IPS-18c (cell line): ENCODE results near the gene CAAP1.
"Not testable (repeated sequence)": the region's sequence is repeated elsewhere in the genome, so short reads cannot be mapped to it uniquely, and the experiment has no call there.

Experiments used
- H3K4me3 ChIP-seq: 2 replicates; pipeline ENCODE4 v1.7.0; 2013; ENCODE audit warnings: low read depth, mild to moderate bottlenecking, low read length, moderate library complexity; ENCODE audit not compliant: insufficient read depth
- H3K9me3 ChIP-seq: one replicate; pipeline ENCODE4 v1.6.1; 2013; ENCODE audit warnings: mild to moderate bottlenecking, low read length, moderate library complexity; ENCODE audit not compliant: control insufficient read depth, insufficient read depth

Gene CAAP1

GRCh38 chr9:26892251-26893029 is at the start of gene CAAP1:
TSS of gene CAAP1 (minus strand) at chr9:26892802. CDS start at chr9:26892715, 87 bp downstream.
- Histone ChIP-seq H3K4me3 (peak within 1 kb of the TSS; percentile 99), H3K9me3 (no peaks in the 10 kb centered on the region)

GRCh38 chr9:26940779-26941178 is 48.2 kb upstream of the CAAP1 start:
- no peaks in the 10 kb centered on the region for H3K9me3 ChIP-seq
- no peak overlapping the region for H3K4me3 ChIP-seq

DNA sequence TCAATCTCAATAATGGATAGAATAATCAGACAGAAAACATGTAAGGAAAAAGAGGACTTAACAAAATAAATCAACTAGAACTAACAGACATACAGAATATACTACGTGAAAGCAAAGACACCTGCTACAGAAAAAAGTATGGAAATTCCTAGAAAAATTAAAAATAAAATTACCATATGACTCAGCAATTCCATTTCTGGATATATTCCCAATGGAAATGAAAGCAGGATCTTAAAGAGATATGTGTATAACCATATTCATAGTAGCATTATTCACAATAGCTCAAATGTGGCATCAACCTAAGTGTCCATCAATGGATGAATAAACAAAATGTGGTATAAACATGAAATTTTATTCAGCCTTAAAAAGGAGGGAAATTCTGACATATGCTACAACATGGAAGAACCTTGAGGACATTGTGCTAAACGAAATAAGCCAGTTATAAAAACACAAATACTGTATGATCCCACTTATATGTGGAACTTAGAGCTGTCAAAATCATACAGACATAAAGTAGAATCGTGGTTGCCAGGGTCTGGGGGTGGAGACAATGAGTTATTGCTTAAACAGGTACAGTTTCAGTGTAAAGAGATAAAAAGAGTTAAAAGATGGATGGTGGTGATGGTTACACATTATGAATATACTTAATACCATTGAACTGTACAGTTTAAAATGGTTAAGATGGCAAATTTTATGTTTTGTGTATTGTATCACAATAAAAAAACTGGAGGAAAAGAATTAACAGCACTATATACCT is 47.5 kb upstream of the CAAP1 start:
- Histone ChIP-seq H3K4me3 (no peak overlapping the region), H3K9me3 (no peaks in the 10 kb centered on the region)

DNA sequence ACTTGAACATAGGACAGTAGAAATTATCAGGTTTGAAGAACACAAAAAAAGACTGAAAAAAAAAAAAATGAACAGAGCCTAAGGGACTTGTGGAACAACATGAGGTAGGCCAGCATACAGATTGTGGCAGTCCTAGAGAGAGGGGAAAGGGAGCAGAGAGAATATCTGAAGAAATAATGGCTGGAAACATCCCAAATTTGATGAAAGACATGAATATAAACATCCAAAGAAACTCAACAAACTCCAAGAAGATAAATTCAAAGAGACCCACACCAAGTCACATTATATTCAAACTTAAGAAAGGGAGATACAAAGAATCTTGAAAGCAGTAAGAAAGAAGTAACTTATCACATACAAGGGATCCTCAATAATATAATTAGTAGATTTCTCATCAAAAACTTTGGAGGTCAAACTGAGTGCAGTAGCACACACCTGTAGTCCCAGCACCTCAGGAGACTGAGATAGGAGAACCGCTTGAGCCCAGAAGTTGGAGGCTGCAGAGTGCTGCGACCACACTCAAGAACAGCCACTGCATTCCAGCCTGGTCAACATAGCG is 45.3 kb upstream of the CAAP1 start:
- Histone ChIP-seq H3K4me3 (no peak overlapping the region), H3K9me3 (no peaks in the 10 kb centered on the region)

- H3K9me3 ChIP-seq: no peaks in the 10 kb centered on the region
- no peak overlapping the region for H3K4me3 ChIP-seq
These were observed 43.2 kb upstream of the CAAP1 start for GRCh38 chr9:26935847-26936246.

GRCh38 chr9:26928902-26929495 is 36.4 kb upstream of the CAAP1 start:
- H3K4me3 ChIP-seq: no peak overlapping the region
- H3K9me3 ChIP-seq: no peaks in the 10 kb centered on the region

DNA sequence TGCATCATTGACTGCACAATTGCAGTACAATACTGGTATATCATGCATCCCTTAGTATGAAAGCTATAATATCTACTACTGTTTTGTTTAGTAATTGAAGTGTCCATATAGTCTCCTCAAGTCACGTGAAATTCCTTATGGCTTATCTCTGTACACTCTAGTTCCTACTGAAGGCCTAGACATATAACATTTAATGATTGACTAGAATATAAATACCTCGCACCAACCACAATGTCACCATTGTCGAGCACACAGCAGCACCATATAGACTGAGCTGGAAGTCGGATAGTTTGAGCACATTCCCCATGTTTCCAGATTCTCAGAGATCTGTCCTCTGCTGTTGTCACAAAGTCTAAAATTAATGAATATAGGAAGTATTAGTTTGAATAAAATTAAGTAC is 33.0 kb upstream of the CAAP1 start:
- no peak overlapping the region for H3K4me3 ChIP-seq
- H3K9me3 ChIP-seq: no peaks in the 10 kb centered on the region

DNA sequence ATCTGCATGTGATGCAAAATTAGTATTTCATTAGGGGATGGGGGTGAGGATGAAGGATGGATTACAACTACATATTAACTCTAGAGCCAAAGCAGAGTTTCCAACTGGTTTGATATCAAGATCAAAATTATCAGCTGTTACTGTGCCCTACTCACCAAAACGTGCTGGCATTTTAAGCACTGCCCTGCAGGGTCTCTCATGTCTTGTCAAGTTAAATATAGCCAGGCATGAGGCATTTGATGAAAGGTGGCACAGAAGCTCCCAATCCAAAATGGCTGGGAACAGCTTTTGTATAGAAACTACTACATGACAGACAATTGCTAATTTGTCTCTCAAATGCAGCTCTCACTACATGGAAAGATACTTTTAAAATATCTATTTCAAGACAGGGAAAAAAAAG is 27.1 kb upstream of the CAAP1 start:
- H3K4me3 ChIP-seq: no peak overlapping the region
- no peaks in the 10 kb centered on the region for H3K9me3 ChIP-seq

DNA sequence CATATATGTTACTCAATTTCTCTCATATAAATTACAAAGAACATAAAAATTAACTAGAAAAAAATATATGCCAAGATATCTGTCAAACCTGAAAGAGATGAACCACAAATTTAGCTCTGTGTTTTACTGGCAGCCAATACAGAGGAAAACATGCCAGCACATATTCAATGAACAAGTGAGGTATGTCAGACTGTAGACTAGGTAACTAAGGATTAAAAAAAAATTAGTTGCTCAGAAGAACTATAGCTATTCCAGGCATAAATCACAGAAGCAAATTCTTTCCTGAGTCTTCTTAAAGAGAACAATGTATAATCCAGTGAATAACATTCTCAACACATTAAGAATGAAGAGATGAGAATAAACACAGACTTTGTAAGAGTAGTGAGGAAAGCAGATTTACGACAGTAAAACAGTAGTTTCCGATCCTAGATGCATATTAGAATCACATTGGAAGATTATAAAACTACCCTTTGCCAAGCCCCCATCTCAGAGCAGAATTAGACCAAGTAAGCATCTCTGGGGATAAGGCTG is 20.6 kb upstream of the CAAP1 start:
- Histone ChIP-seq H3K4me3 (no peak overlapping the region), H3K9me3 (no peaks in the 10 kb centered on the region)

DNA sequence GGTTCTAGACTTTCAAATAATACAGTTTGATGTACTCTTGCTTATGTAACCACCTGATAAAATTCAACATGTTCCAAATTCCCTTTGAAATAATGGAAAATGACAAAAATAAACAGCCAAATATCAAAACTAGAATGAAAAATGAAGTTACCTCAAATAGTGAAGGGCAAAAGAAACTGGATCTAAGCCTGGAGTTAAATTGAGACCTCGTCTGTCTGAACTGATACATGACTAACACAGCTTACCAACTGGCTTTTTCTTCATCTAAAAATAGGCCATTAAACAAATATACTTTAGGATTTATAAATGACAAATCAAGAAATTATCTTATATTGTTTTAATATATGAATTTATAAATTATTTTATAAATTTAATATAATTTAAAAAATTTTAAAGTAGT is 12.1 kb upstream of the CAAP1 start:
- H3K4me3 ChIP-seq: no peak overlapping the region

DNA sequence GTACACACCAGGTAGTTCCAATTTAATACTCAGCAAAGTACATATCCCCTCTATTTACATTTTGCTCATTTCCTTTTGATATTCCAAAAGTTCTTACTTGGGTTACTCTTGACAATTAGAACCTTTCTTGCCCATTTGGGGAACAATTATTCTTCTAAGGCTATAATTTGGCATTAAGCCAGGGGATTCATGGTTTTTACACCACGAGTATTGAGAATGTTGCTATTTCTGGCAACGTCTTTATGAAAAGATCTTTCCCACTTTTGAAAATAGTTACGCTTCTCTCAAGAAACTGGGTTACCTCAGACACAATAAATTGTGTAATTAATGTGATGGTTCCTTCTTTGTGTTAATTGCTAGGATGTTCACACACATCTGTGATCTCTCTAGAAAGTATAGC is 11.5 kb upstream of the CAAP1 start:
- no peak overlapping the region for H3K4me3 ChIP-seq
- no peaks in the 10 kb centered on the region for H3K9me3 ChIP-seq

More for the DNA sequence above, 12.1 kb upstream of the CAAP1 start:
- H3K9me3 ChIP-seq: no peaks in the 10 kb centered on the region

- Histone ChIP-seq H3K4me3 (peak overlapping the region; percentile 99), H3K9me3 (no peaks in the 10 kb centered on the region)
These were observed 551 bp upstream of the CAAP1 start for GRCh38 chr9:26893030-26893676.

DNA sequence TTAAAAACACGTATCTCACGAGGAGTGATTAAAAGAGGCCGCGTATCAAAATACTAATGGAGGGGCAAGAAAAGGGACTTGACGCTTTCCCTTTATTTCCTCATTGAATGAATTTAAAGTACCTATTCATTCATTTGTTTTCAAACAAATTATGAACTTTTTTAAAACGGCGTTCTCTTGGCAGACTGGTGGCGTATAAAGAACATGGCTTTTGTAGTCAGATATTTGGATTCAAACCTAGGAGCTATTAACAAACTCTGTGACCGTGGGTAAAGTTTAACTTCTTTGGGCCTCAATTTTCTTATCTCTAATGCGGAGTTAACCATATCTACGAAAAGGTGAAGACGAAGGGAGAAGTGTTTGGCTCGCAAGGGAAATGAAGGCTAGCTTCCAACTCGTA is 876 bp downstream of the CAAP1 start:
- Histone ChIP-seq H3K9me3 (no peaks in the 10 kb centered on the region), H3K4me3 (peak overlapping the region; percentile 99)

DNA sequence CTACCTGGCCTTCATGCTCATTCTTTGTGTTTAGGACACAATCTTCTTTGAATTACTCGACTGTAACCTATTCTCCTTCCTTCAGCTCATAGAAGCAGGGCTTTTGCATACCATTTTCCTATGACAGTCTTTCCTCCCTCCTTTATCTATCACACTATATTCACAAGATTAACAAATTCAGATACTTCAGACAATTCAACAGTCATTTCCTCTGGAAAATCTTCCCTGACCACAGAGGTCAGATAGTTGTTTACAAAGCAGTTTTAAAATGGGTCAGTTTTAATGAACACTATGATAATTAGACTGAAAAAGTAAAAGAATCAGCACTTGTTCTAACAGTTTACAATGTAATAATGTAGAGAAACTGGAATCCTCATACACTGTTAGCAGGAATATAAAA is 4.3 kb downstream of the CAAP1 start:
- Histone ChIP-seq H3K4me3 (no peak overlapping the region), H3K9me3 (no peaks in the 10 kb centered on the region)

DNA sequence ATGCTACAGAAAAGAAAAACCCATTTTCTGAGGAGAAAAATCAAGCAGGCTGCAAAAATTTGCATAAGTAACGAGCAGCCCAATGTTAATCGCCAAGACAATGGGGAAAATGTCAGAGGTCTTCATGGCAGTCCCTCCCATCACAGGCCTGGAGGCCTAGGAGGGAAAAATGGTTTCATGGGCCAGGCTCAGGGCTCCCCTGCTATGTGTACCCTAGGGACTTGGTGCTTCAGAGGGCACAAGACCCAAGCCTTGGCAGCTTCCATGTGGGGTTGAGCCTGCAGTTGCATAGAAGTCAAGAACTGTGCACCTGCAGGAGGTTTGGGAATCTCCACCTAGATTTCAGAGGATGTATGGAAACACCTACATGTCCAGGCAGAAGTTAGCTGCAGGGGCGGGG is 10.4 kb downstream of the CAAP1 start:
- no peak overlapping the region for H3K4me3 ChIP-seq
- peaks cover 8% of the 10 kb centered on the region for H3K9me3 ChIP-seq

GRCh38 chr9:26880262-26880661 is 12.3 kb downstream of the CAAP1 start:
- H3K9me3 ChIP-seq: peaks cover 8% of the 10 kb centered on the region
- no peak overlapping the region for H3K4me3 ChIP-seq

DNA sequence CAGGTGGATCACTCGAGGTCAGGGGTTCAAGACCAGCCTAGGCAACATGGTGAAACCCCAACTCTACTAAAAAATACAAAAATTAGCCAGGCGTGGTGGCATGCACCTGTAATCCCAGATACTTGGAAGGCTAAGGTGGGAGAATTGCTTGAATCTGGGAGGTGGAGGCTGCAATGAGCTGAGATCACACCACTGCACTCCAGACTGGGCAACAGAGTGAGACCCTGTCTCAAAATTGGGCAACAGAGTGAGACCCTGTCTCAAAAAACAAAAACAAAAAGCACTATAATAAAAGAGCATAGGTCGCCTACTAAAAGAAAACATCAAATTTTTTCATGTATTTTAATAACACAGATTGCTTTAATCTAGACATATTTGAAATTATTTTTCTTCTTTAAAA is 17.4 kb downstream of the CAAP1 start:
- not testable (repeated sequence) for H3K9me3 ChIP-seq, H3K4me3 ChIP-seq
